Lower leg skin (tissue), 4 donors: ENCODE data around the gene HNF4A. TPM values are rescaled to one million over a fixed set of nuclear protein-coding genes. Genes with fewer than 3 reads are reported as not detected.

Source experiments
- DNase-seq, 2 donors: peaks; one replicate each; pipeline ENCODE4 v3.0.0-alpha.2; 2019; ENCODE audit warnings: low spot score in 2 of 2
- H3K4me3 ChIP-seq: fragments of 200-600 bp; sonication (generic); 2 replicates; pipeline ENCODE4 v1.5.1; 2017; ENCODE audit warnings: mild to moderate bottlenecking, low read depth; ENCODE audit not compliant: poor library complexity, severe bottlenecking
- POLR2A ChIP-seq, 2 donors: fragments of 450-650 bp; IDR thresholded peaks; one replicate each; pipeline ENCODE4 v1.6.1; 2016 to 2017; ENCODE audit warnings: antibody characterized with exemption in 2 of 2, mild to moderate bottlenecking in 1 of 2, moderate library complexity in 1 of 2
- WGBS, 2 donors: methylation state at CpG; one replicate each; pipeline ENCODE4 v1.1.5; 2018; 5-methylcytosine and 5-hydroxymethylcytosine counted together
- intact Hi-C: fragments of 100-400 bp; cut with DNase I; formaldehyde crosslinking; loops from one replicate; pipeline ENCODE4 v1.15.0; 2023; ENCODE audit warnings: low total_unique reads
- total RNA-seq, 4 donors: library from RNA; depleted of rRNA; stranded (reverse); fragments of >200 nt; gene quantifications; one replicate each; pipeline ENCODE4 v1.1.0, GENCODE V29; 2016
- TF ChIP-seq, protein P1 (sequence below), 3 donors: fragments of 450-650 bp; IDR thresholded peaks; one replicate each; pipeline ENCODE4 v1.5.1; 2016; ENCODE audit warnings: antibody characterized with exemption in 3 of 3, mild to moderate bottlenecking in 3 of 3, moderate library complexity in 2 of 3

Gene HNF4A
- total RNA-seq, 4 donors from 2014 or later: not detected

GRCh38 chr20:44394452-44394701 lies 38.9 kb downstream of the HNF4A start:
- DNase-seq: no peak
- H3K4me3 ChIP-seq: no peak overlapping the region
- intact Hi-C loops: no loop called here
- 79 to 94% methylated on average over 2 of the region's 2 CpGs for WGBS, 2 donors
- TF ChIP-seq, protein P1, sequence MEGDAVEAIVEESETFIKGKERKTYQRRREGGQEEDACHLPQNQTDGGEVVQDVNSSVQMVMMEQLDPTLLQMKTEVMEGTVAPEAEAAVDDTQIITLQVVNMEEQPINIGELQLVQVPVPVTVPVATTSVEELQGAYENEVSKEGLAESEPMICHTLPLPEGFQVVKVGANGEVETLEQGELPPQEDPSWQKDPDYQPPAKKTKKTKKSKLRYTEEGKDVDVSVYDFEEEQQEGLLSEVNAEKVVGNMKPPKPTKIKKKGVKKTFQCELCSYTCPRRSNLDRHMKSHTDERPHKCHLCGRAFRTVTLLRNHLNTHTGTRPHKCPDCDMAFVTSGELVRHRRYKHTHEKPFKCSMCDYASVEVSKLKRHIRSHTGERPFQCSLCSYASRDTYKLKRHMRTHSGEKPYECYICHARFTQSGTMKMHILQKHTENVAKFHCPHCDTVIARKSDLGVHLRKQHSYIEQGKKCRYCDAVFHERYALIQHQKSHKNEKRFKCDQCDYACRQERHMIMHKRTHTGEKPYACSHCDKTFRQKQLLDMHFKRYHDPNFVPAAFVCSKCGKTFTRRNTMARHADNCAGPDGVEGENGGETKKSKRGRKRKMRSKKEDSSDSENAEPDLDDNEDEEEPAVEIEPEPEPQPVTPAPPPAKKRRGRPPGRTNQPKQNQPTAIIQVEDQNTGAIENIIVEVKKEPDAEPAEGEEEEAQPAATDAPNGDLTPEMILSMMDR (IDR thresholded peaks at IDR 0.05): peak in 1 of 3 donors; percentile 8
- no peak for TF ChIP-seq POLR2A (IDR thresholded peaks at IDR 0.05)

GRCh38 chr20:44394702-44395460 lies 39.4 kb downstream of the HNF4A start:
- 79 to 80% methylated on average over 12 to 15 of the region's 15 CpGs for WGBS, 2 donors
- TF ChIP-seq, protein P1 (IDR thresholded peaks at IDR 0.05): no peak
- TF ChIP-seq POLR2A (IDR thresholded peaks at IDR 0.05): no peak
- intact Hi-C loops: no loop called here

GRCh38 chr20:44395461-44396340 lies 40.2 kb downstream of the HNF4A start:
- DNase-seq: no peak
- TF ChIP-seq, protein P1 (IDR thresholded peaks at IDR 0.05): no peak
- TF ChIP-seq POLR2A (IDR thresholded peaks at IDR 0.05): no peak
- whole genome bisulfite sequencing, 2 donors: 56 to 66% methylated on average over 11 of the region's 11 CpGs
- H3K4me3 ChIP-seq: no peak overlapping the region
- intact Hi-C loops: no loop called here

More at GRCh38 chr20:44394702-44395460, 39.4 kb downstream of the HNF4A start:
- no peak for DNase-seq
- no peak overlapping the region for H3K4me3 ChIP-seq

- no peak for TF ChIP-seq POLR2A (IDR thresholded peaks at IDR 0.05)
- TF ChIP-seq, protein P1 (IDR thresholded peaks at IDR 0.05): no peak
- intact Hi-C loops: no loop called here
Observed at GRCh38 chr20:44396369-44397130, 41.1 kb downstream of the HNF4A start.

DNA sequence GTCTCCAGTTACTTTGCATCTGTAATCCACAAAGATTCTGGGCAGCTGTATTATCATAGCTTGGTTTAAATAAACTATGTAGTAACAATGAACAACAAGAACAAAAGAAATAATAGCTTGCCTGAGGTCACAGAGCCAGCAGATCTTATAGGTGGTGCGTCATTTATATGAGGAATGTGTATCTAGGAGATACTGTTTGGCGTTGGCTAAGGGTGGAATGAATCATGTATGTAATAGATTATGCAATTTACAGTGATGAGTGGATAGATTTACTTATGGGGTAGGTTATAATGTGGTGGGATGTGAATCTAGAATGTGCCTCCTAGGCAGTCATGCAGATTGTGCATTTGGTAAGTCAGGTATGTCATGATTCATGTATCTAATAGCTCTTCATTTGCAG lies 42.8 kb downstream of the HNF4A start:
- no peak for DNase-seq
- WGBS, 2 donors: 41 to 50% methylated on average over 2 of the region's 2 CpGs
- TF ChIP-seq, protein P1 (IDR thresholded peaks at IDR 0.05): no peak
- no peak for TF ChIP-seq POLR2A (IDR thresholded peaks at IDR 0.05)
- intact Hi-C loops: no loop called here
- no peak overlapping the region for H3K4me3 ChIP-seq

More at GRCh38 chr20:44396369-44397130, 41.1 kb downstream of the HNF4A start:
- no peak for DNase-seq
- no peak overlapping the region for H3K4me3 ChIP-seq
- 56 to 58% methylated on average over 8 of the region's 8 CpGs for WGBS, 2 donors
